ENCODE data around the gene FSTL4.

DNA sequence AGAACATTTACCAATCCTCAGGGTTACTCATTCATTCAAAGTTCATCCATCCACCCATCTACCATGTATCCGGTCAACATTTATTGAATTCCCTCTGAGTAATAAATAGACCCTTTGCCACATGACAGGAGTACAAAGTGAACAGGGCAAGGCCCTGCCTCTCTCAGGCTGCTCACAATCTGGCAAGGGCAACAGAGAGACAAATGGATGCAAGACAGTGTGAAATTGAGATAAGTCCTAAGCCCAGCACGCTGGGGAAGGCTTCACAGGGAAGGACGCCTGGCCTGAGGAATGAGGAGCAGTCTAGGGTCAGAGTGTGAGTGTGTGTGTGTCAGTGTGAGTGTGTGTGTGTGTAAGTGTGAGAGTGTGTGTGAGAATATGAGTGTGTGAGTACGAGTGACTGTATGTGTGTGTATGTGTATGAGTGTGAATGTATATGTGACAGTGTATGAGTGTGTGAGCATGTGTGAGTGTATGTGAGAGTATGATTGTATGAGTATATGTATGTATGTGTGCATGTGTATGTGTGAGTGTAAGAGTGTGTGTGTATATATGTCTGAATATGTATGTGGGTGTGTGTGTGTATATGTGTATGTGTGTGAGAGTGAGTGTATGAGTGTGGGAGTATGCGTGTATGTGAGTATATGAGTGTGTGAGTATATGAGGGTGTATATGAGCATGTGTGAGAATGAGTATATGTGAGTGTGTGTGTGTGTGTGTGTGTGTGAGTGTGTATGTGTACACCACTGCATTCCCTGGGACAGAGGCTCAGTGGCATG lies 145.6 kb downstream of the FSTL4 start:
- TF ChIP-seq POLR2AphosphoS5 (IDR thresholded peaks at IDR 0.05), result no peak
- TF ChIP-seq CTCF (IDR thresholded peaks at IDR 0.05), result no peak
- no peak for TF ChIP-seq POLR2A (IDR thresholded peaks at IDR 0.05)

Data from prostate gland (tissue), 2 donors.